HG03571 (cell line): ENCODE measurements around the gene RNU1-3.
"Not testable (repeated sequence)": the region's sequence is repeated elsewhere in the genome, so short reads cannot be mapped to it uniquely, and the experiment has no call there.

Experiments used
- ATAC-seq: cut with Tn5 transposase; IDR thresholded peaks from one replicate; pipeline ENCODE4 v1.9.1; 2021; ENCODE audit not compliant: unreplicated experiment

The RNU1-3 gene

GRCh38 chr1:16623337-16623736 is 43.4 kb downstream of the RNU1-3 start:
- ATAC-seq = not testable (repeated sequence)

DNA sequence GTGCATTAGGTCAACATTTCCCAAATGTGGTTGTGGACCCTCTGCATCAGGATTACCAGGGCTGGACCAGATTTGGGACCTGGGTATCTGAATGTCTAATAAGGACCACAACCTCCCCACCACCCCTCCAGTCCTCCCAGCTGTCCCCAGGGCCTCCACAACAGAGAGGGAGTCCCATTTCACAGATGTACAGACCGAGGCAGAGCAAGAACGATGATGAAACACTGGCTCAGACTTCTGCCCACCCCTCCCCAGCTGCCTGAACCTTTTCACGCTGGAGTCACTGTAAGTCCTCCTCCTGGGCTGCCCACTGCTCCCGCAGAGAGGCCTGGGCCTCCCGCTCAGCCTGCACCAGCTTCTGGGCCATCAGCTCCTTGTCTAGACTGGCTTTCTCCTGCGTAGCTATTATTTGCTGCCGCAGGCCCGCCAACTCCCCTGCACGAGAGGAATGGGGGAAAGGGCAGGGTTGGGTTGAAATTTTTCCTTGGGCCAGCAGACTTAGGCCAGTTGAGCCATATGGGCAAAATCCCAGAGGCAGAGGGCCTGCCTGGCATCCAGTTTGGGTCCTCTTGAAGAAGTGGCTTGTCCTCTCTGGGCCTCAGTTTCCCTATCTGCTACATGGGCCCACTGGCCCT is 45.0 kb downstream of the RNU1-3 start:
- not testable (repeated sequence) for ATAC-seq

DNA sequence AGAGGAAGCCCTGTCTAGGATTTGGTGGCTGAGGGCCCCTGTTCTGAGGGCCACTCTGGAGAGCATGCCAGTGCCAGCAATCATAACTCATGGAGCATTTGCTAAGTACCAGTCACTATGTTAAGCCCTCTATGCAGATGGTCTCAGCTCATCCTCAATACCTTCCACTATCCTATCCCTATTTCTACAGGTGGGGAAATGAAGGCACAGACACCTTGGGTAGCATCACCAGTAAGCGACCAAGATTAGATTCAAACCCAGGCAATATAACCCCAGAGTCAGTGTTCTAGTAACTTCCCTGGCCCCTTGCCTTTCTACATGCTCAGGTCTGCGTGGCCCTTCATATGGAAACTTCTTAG is 45.5 kb downstream of the RNU1-3 start:
- ATAC-seq = no peak

DNA sequence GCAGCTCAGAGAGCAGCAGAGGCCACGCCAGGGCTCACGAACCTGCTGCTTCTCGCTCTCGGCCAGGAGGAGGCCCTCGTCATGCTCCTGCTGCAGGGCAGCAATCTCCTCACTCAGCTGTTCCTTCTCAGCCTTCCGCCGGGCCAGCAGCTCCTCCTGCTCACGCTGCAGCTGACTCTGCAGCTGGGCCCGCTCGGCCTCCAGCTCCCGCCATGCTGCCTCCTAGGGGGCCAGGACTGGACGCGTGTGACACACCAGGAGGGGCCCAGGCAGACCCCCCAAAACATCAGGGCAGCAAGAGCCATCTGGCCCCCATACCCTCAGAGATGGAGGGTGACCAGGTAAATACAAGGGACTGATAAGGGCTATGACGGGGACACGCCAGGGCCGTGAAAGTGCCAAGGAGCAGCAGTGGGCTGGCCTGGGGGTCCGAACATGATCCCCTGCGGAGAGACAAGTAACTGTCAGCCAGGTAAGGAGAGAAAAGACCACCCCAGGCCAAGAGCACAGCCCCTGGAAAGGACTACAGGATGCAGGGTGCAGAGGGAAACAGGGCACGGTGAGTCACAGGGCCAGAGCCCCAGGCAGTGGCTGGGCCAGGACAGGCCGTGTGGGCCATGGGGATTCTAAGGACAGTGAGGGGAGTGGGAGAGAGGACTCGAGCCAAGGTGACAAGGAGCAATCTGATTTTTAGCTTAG is 46.8 kb downstream of the RNU1-3 start:
- ATAC-seq = not testable (repeated sequence)

DNA sequence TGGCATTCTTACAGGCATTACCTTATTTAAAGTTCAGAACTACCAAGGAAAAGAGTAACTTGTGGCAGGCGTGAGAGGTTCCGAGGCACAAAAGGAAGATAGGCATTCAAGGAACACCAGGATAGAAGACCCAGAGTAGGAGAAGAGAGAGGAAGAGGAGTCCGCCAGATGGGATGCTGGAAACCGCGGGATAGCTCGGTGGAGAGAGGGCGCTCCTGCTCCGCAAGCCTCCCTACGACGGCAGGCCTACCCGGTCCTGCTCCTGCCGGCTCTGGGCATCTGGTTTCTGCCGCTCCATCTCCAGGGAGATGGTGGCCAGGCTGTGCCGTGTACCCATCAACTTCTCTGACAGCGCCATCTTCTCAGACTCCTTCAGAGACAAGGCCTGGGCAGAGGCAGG is 48.0 kb downstream of the RNU1-3 start:
- no peak for ATAC-seq

- ATAC-seq = no peak
Observed at GRCh38 chr1:16617778-16618580, 48.8 kb downstream of the RNU1-3 start.

- ATAC-seq = no peak
Observed at GRCh38 chr1:16617114-16617631, 49.6 kb downstream of the RNU1-3 start.
